Activated T-cell treated with anti-CD3 and anti-CD28 coated beads, Interleukin-2, amount 50 U/mL, for 24 hours (primary cell): Measurements from ENCODE around the gene NPLOC4.

ENCODE experiments used
- DNase-seq: peaks from one replicate; pipeline ENCODE4 v3.0.0-alpha.2; 2020
- H3K27ac Mint-ChIP-seq: 2 replicates; pipeline ENCODE4 v1.8.0; 2020; ENCODE audit warnings: mild to moderate bottlenecking, mixed read lengths
- H3K27me3 Mint-ChIP-seq: 2 replicates; pipeline ENCODE4 v1.8.0; 2020; ENCODE audit warnings: mixed read lengths
- H3K36me3 Mint-ChIP-seq: 2 replicates; pipeline ENCODE4 v1.8.0; 2020; ENCODE audit warnings: low read depth, mixed read lengths
- H3K4me1 Mint-ChIP-seq: 2 replicates; pipeline ENCODE4 v1.8.0; 2020; ENCODE audit warnings: low read depth, mixed read lengths
- H3K4me3 Mint-ChIP-seq: 2 replicates; pipeline ENCODE4 v1.8.0; 2020; ENCODE audit warnings: mild to moderate bottlenecking, moderate library complexity, mixed read lengths
- H3K9me3 Mint-ChIP-seq: 2 replicates; pipeline ENCODE4 v1.8.0; 2020; ENCODE audit warnings: mixed read lengths

Gene NPLOC4

GRCh38 chr17:81510785-81511553, 125.9 kb downstream of the NPLOC4 start:
- Mint-ChIP-seq H3K4me3 (peak overlapping the region; percentile 94), H3K27ac (peak overlapping the region; percentile 94), H3K36me3 (peaks cover 56% of the 10 kb centered on the region), H3K4me1 (peaks cover 22% of the 10 kb centered on the region), H3K9me3 (no peaks in the 10 kb centered on the region), H3K27me3 (no peaks in the 10 kb centered on the region)
- peak; percentile 63 for DNase-seq

- Mint-ChIP-seq H3K36me3 (peaks cover 51% of the 10 kb centered on the region), H3K27ac (peak overlapping the region; percentile 94), H3K4me1 (peaks cover 18% of the 10 kb centered on the region), H3K27me3 (no peaks in the 10 kb centered on the region), H3K9me3 (no peaks in the 10 kb centered on the region), H3K4me3 (peak overlapping the region; percentile 94)
- DNase-seq = no peak
These were observed 126.7 kb downstream of the NPLOC4 start for GRCh38 chr17:81509972-81510784.

DNA sequence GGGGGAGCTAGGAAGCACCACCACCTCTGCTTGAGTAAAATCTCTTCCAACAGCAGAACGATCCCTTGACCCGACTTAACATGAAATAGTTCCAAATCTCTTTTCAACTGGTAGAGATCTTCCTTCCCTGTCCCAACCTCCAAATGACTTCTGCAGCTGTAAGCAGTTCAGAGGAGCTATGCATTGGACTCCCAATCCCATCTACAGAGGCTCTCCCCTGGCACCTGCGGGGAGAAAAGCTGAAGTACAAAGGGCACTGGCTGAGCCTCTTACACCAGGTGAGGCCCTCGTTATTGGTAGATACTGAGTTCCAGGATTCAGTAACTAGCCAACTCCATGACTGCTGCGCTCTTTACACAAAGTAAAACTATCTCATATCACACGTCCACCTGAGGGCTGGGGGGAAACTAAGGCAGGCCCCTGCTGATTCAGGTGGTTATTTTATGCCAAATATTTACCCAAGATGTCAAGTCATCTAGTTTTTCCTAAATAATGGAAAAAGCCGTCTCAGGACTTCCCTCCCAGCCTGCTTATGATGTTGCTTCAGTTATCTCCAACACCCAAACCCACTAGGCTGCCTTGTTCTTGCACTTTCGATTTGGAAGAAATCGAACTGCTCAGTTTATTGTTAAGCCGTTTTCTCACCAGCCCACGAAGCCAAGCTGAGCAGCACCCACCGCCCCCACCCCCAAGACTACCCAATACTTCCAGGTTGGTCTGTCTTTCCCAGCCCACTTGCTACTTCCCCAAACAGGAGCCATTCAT, 127.5 kb downstream of the NPLOC4 start:
- peaks cover 18% of the 10 kb centered on the region for H3K4me1 Mint-ChIP-seq
- no peaks in the 10 kb centered on the region for H3K9me3 Mint-ChIP-seq
- DNase-seq = peak; percentile 51
- peak overlapping the region; percentile 94 for H3K27ac Mint-ChIP-seq
- H3K36me3 Mint-ChIP-seq = peaks cover 50% of the 10 kb centered on the region
- H3K4me3 Mint-ChIP-seq = peak overlapping the region; percentile 94
- no peaks in the 10 kb centered on the region for H3K27me3 Mint-ChIP-seq

- peak overlapping the region; percentile 94 for H3K4me3 Mint-ChIP-seq
- H3K36me3 Mint-ChIP-seq = peaks cover 49% of the 10 kb centered on the region
- no peaks in the 10 kb centered on the region for H3K27me3 Mint-ChIP-seq
- no peaks in the 10 kb centered on the region for H3K9me3 Mint-ChIP-seq
- no peak for DNase-seq
- H3K27ac Mint-ChIP-seq = peak overlapping the region; percentile 94
- peaks cover 18% of the 10 kb centered on the region for H3K4me1 Mint-ChIP-seq
These were observed 128.2 kb downstream of the NPLOC4 start for GRCh38 chr17:81508639-81509206.
